Neural cell (in vitro differentiated cells): Measurements from ENCODE around the gene ERBB4. TPM values are rescaled to one million over a fixed set of nuclear protein-coding genes. Genes with fewer than 3 reads are reported as not detected.

Experiments
- H2AFZ ChIP-seq: fragments of 200-600, 300-800 bp; sonication (generic), shearing (Covaris generic); 2 replicates; pipeline ENCODE4 v1.6.0; 2014; ENCODE audit warnings: low read depth, mild to moderate bottlenecking, antibody characterized with exemption, low read length, moderate library complexity
- H3F3A ChIP-seq: fragments of 200-600 bp; shearing (Covaris generic); 2 replicates; pipeline ENCODE4 v1.6.1; 2016; ENCODE audit warnings: mild to moderate bottlenecking, moderate library complexity, mixed read lengths, antibody characterized with exemption, low read length; ENCODE audit not compliant: insufficient read depth, poor library complexity, severe bottlenecking
- H3K27ac ChIP-seq: fragments of 200-600, 300-800 bp; sonication (generic), shearing (Covaris generic); 2 replicates; pipeline ENCODE4 v1.5.1; 2014; ENCODE audit warnings: mild to moderate bottlenecking, low read length, moderate library complexity
- H3K27me3 ChIP-seq: fragments of 300-800, 200-600 bp; sonication (generic), shearing (Covaris generic); 2 replicates; pipeline ENCODE4 v1.6.0; 2014; ENCODE audit warnings: mild to moderate bottlenecking, low read depth, low read length, moderate library complexity; ENCODE audit not compliant: insufficient read depth
- H3K36me3 ChIP-seq: fragments of 300-800, 200-600 bp; sonication (generic), shearing (Covaris generic); 2 replicates; pipeline ENCODE4 v1.5.1; 2014; ENCODE audit warnings: mild to moderate bottlenecking, antibody characterized with exemption, low read length, moderate library complexity; ENCODE audit not compliant: insufficient read depth
- H3K4me2 ChIP-seq: fragments of 300-800, 200-600 bp; sonication (generic), shearing (Covaris generic); 2 replicates; pipeline ENCODE4 v1.6.0; 2014; ENCODE audit warnings: mild to moderate bottlenecking, low read length
- H3K4me3 ChIP-seq: fragments of 300-800, 200-600 bp; sonication (generic), shearing (Covaris generic); 2 replicates; pipeline ENCODE4 v1.5.1; 2014; ENCODE audit warnings: mild to moderate bottlenecking, low read length, moderate library complexity
- H3K79me2 ChIP-seq: fragments of 200-600 bp; shearing (Covaris generic); replicated peaks from 2 replicates; pipeline ENCODE4 v1.6.0; 2014; ENCODE audit warnings: mild to moderate bottlenecking, low read length, moderate library complexity; ENCODE audit not compliant: insufficient read depth
- H3K9ac ChIP-seq: fragments of 300-800, 200-600 bp; sonication (generic), shearing (Covaris generic); 2 replicates; pipeline ENCODE4 v1.6.1; 2016; ENCODE audit warnings: mild to moderate bottlenecking, low read length, mixed read lengths
- H3K9me2 ChIP-seq: fragments of 200-600 bp; shearing (Covaris generic); 2 replicates; pipeline ENCODE4 v1.6.1; 2016; ENCODE audit warnings: mild to moderate bottlenecking, low read length, mixed read lengths; ENCODE audit not compliant: insufficient read depth
- H3K9me3 ChIP-seq: fragments of 200-600, 300-800 bp; sonication (generic), shearing (Covaris generic); 2 replicates; pipeline ENCODE4 v1.6.1; 2016; ENCODE audit warnings: mild to moderate bottlenecking, mixed run types, low read length, moderate library complexity, mixed read lengths
- H4K20me1 ChIP-seq: fragments of 200-600 bp; shearing (Covaris generic); 2 replicates; pipeline ENCODE4 v1.6.1; 2016; ENCODE audit warnings: mild to moderate bottlenecking, mixed run types; ENCODE audit not compliant: insufficient read depth
- CTCF ChIP-seq: fragments of 450-650 bp; IDR thresholded peaks from 2 replicates; pipeline ENCODE4 v1.5.1; 2014; ENCODE audit warnings: antibody characterized with exemption, mild to moderate bottlenecking, moderate library complexity; ENCODE audit not compliant: poor library complexity, severe bottlenecking
- EP300 ChIP-seq: fragments of 450-650 bp; conservative IDR thresholded peaks from 2 replicates; pipeline ENCODE4 v1.6.1; 2014; ENCODE audit warnings: antibody characterized with exemption, mild to moderate bottlenecking, moderate library complexity; ENCODE audit not compliant: poor library complexity, severe bottlenecking
- EZH2 ChIP-seq: fragments of 200-600, 300-800 bp; shearing (Covaris generic), sonication (generic); IDR thresholded peaks from 2 replicates; pipeline ENCODE4 v1.6.1; 2014; ENCODE audit warnings: antibody characterized with exemption, low read length, borderline replicate concordance, mild to moderate bottlenecking; ENCODE audit not compliant: insufficient read depth, poor library complexity, severe bottlenecking
- MXI1 ChIP-seq: fragments of 450-650 bp; conservative IDR thresholded peaks from 2 replicates; pipeline ENCODE4 v1.6.1; 2014; ENCODE audit warnings: antibody characterized with exemption, mild to moderate bottlenecking; ENCODE audit not compliant: poor library complexity, severe bottlenecking
- POLR2AphosphoS5 ChIP-seq: IDR thresholded peaks from 2 replicates; pipeline ENCODE4 v1.6.1; 2012
- RAD21 ChIP-seq: fragments of 450-650 bp; conservative IDR thresholded peaks from 2 replicates; pipeline ENCODE4 v1.6.1; 2014; ENCODE audit warnings: antibody characterized with exemption, mild to moderate bottlenecking, moderate library complexity
- REST ChIP-seq: IDR thresholded peaks from 2 replicates; pipeline ENCODE4 v1.6.1; 2012; ENCODE audit warnings: borderline replicate concordance
- SMC3 ChIP-seq: fragments of 450-650 bp; conservative IDR thresholded peaks from 2 replicates; pipeline ENCODE4 v1.6.1; 2014; ENCODE audit warnings: antibody characterized with exemption, mild to moderate bottlenecking, moderate library complexity; ENCODE audit not compliant: poor library complexity
- TAF1 ChIP-seq: IDR thresholded peaks from 2 replicates; pipeline ENCODE4 v1.6.1; 2012; ENCODE audit warnings: low read depth
- polyA plus RNA-seq: library from polyadenylated mRNA; depleted of rRNA; stranded (reverse); fragments of >200 nt; gene quantifications from 2 replicates; pipeline ENCODE4 v1.2.3, GENCODE V29; 2014

ERBB4 gene
- polyA plus RNA-seq, 1 donor from 2014 or later = 0.69 TPM

GRCh38 chr2:211434773-211435172 lies 1103.8 kb downstream of the ERBB4 start:
- Histone ChIP-seq H3K4me2 (no peak overlapping the region), H3F3A (no peaks in the 10 kb centered on the region), H3K36me3 (no peaks in the 10 kb centered on the region), H3K9me2 (no peaks in the 10 kb centered on the region), H2AFZ (no peak overlapping the region), H3K27ac (no peak overlapping the region), H4K20me1 (no peaks in the 10 kb centered on the region), H3K27me3 (no peaks in the 10 kb centered on the region), H3K79me2 (no peaks in the 10 kb centered on the region), H3K9ac (no peak overlapping the region), H3K9me3 (no peaks in the 10 kb centered on the region), H3K4me3 (no peak overlapping the region)
- TF ChIP-seq EZH2 (no peak), MXI1 (no peak), SMC3 (no peak), CTCF (no peak)

- Histone ChIP-seq H3K9ac (no peak overlapping the region), H3F3A (no peaks in the 10 kb centered on the region), H3K79me2 (no peaks in the 10 kb centered on the region), H2AFZ (no peak overlapping the region), H4K20me1 (no peaks in the 10 kb centered on the region), H3K4me2 (no peak overlapping the region), H3K9me2 (no peaks in the 10 kb centered on the region), H3K9me3 (no peaks in the 10 kb centered on the region), H3K36me3 (no peaks in the 10 kb centered on the region), H3K27me3 (no peaks in the 10 kb centered on the region), H3K27ac (no peak overlapping the region), H3K4me3 (no peak overlapping the region)
- TF ChIP-seq RAD21 (no peak), SMC3 (no peak), MXI1 (no peak), EP300 (no peak), REST (no peak), POLR2AphosphoS5 (no peak), EZH2 (no peak), CTCF (no peak), TAF1 (no peak)
Measured at GRCh38 chr2:211429256-211429920, 1109.2 kb downstream of the ERBB4 start.
